Right cardiac atrium (tissue), 5 donors: Measurements from ENCODE around the gene PDC. TPM values are rescaled to one million over a fixed set of nuclear protein-coding genes. Genes with fewer than 3 reads are reported as not detected.
"Not testable (repeated sequence)": the region's sequence is repeated elsewhere in the genome, so short reads cannot be mapped to it uniquely, and the experiment has no call there.

Source experiments
- ATAC-seq, 2 donors: fragments of 200-7000 bp; cut with Tn5 transposase; one replicate each; pipeline versions ENCODE4 v1.8.0 to v1.9.1; 2020; ENCODE audit warnings: moderate library complexity in 2 of 2, mild to moderate bottlenecking in 1 of 2
- DNase-seq, 3 donors: peaks; one replicate each; pipeline ENCODE4 v3.0.0-alpha.2; 2020
- H3K27ac ChIP-seq: one replicate; pipeline ENCODE4 v1.5.1; 2013; ENCODE audit warnings: mild to moderate bottlenecking, low read length, control low read depth, moderate library complexity
- H3K27me3 ChIP-seq: one replicate; pipeline ENCODE4 v1.6.1; 2013; ENCODE audit not compliant: control insufficient read depth, insufficient read depth
- H3K4me1 ChIP-seq: one replicate; pipeline ENCODE4 v1.6.1; 2013; ENCODE audit warnings: low read length; ENCODE audit not compliant: control insufficient read depth, insufficient read depth
- H3K4me3 ChIP-seq: one replicate; pipeline ENCODE4 v1.5.1; 2013; ENCODE audit warnings: low read length, control low read depth
- H3K9me3 ChIP-seq: one replicate; pipeline ENCODE4 v1.6.1; 2013; ENCODE audit warnings: low read length; ENCODE audit not compliant: control insufficient read depth
- WGBS: extraction: QIAGEN DNeasy Blood & Tissue Kit; methylation state at CpG from one replicate; pipeline ENCODE4 v1.1.7; 2013; 5-methylcytosine and 5-hydroxymethylcytosine counted together
- intact Hi-C, 4 donors: fragments of 100-400 bp; cut with DNase I; formaldehyde crosslinking; loops; one replicate each; pipeline versions ENCODE4 v1.11.0 to v1.14.0; 2022 to 2023
- polyA plus RNA-seq: library from polyadenylated mRNA; stranded (reverse); fragments of 200-250 nt; gene quantifications from one replicate; pipeline ENCODE4 v1.2.3, GENCODE V29; 2013
- total RNA-seq, 4 donors: library from RNA; stranded (reverse); fragmentation: NEBNext Ultra II Directional; extraction: Animal tissue kit (Norgen Biotek cat#: 25700); gene quantifications; one replicate each; pipeline ENCODE4 v1.2.1, GENCODE V29; 2021
- donor health status: healthy with polysubstance abuse.
- donor health status: DM: no; HTN: yes; CAD: no.
- donor health status: DM: no; HTN: no; CAD: no.
- donor health status: DM: no; HTN: yes; CAD: no; lungs with severe emphysema.
- donor health status: DM: yes; HTN: yes; CAD: no.

Gene PDC
- total and polyA plus RNA-seq, 5 donors = not detected

GRCh38 chr1:186429017-186429416 lies 31.9 kb downstream of the PDC start:
- 94% methylated on average over 3 of the region's 3 CpGs for WGBS
- DNase-seq (no peak), ATAC-seq (no peak)
- H3K27me3 ChIP-seq = no peaks in the 10 kb centered on the region
- H3K27ac ChIP-seq = no peak overlapping the region
- H3K4me1 ChIP-seq = peaks cover 2% of the 10 kb centered on the region
- H3K9me3 ChIP-seq = no peaks in the 10 kb centered on the region
- H3K4me3 ChIP-seq = no peak overlapping the region
- intact Hi-C loops = no loop called here

DNA sequence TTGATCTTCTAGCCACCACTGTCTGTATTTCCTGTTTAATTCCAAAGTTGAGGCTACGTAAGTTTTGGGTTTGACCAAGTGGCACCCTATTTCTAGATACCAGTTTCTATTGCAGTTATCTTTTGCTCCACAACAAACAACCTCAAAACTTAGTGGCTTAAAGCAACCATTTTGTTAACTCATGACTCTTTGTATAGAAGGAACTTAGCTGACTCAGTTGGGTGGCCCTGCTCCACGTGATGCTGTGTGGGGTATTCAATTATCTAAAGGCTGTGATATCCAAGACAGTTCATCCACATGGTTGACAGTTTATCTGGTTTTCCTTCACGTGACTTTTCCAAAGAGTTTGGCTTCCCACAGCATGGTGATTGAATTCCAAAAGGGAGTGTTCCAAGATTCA lies 34.8 kb downstream of the PDC start:
- Histone ChIP-seq H3K27me3 (no peaks in the 10 kb centered on the region), H3K4me3 (no peak overlapping the region), H3K27ac (no peak overlapping the region), H3K4me1 (peaks cover 2% of the 10 kb centered on the region), H3K9me3 (no peaks in the 10 kb centered on the region)
- 72% methylated on average over 3 of the region's 3 CpGs for WGBS
- ATAC-seq (no peak), DNase-seq (no peak)
- intact Hi-C loops = no loop called here

GRCh38 chr1:186424539-186424938 lies 36.4 kb downstream of the PDC start:
- Histone ChIP-seq H3K4me3 (no peak overlapping the region), H3K9me3 (no peaks in the 10 kb centered on the region), H3K4me1 (peaks cover 2% of the 10 kb centered on the region), H3K27ac (peak overlapping the region; percentile 74), H3K27me3 (no peaks in the 10 kb centered on the region)
- DNase-seq = peak; percentile 26 to 62 (median 55)
- peak; percentile 81 to 84 for ATAC-seq
- intact Hi-C loops = no loop called here
- 24% methylated on average over 2 of the region's 2 CpGs for WGBS

DNA sequence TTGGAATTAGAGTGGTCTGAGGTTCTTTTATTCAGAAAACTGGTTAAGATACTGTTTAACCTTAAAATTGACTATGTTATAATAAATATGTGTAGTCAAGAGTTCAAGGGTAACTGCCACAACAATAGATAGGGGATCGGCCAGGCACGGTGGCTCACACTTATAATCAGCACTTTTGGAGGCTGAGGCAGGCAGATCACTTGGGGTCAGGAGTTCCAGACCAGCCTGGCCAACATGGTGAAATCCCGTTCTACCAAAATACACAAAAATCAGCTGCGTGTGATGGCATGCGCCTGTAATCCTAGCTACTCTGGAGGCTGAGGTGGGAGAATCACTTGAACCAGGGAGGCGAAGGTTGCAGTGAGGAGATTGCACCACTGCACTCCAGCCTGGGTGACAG lies 39.5 kb downstream of the PDC start:
- DNase-seq = no peak
- H3K4me3 ChIP-seq = no peak overlapping the region
- intact Hi-C loops = no loop called here
- no peaks in the 10 kb centered on the region for H3K9me3 ChIP-seq
- no peak overlapping the region for H3K27ac ChIP-seq
- 91% methylated on average over 6 of the region's 6 CpGs for WGBS
- no peaks in the 10 kb centered on the region for H3K27me3 ChIP-seq
- no peak for ATAC-seq
- H3K4me1 ChIP-seq = no peaks in the 10 kb centered on the region

GRCh38 chr1:186420923-186421322 lies 40.0 kb downstream of the PDC start:
- 71% methylated on average over 1 of the region's 1 CpG for WGBS
- DNase-seq (no peak), ATAC-seq (no peak)
- no peaks in the 10 kb centered on the region for H3K27me3 ChIP-seq
- no peak overlapping the region for H3K4me3 ChIP-seq
- intact Hi-C loops = no loop called here
- no peaks in the 10 kb centered on the region for H3K4me1 ChIP-seq
- no peak overlapping the region for H3K27ac ChIP-seq
- no peaks in the 10 kb centered on the region for H3K9me3 ChIP-seq

DNA sequence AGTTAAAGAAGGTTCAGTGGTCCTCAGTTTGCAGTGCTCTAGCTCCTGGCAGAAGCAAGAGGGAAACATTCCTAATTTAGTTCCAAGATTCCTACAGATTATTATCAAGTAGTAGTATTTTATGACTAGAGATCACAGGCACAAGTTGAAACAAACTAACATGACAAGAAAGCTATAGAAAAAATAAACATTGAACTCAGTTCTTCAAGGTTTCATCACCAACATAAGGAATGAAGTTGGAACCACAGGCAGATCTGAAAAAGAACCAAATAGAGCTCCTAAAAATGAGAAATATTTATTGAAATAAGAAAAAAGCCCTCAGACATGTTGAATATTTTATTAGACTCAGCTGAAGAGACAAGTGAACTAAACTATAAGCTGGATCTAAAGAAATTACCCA lies 40.6 kb downstream of the PDC start:
- intact Hi-C loops = no loop called here
- DNase-seq = no peak
- H3K4me1 ChIP-seq = no peaks in the 10 kb centered on the region
- H3K27me3 ChIP-seq = no peaks in the 10 kb centered on the region
- no peaks in the 10 kb centered on the region for H3K9me3 ChIP-seq
- H3K4me3 ChIP-seq = no peak overlapping the region
- no peak for ATAC-seq
- H3K27ac ChIP-seq = no peak overlapping the region

GRCh38 chr1:186418503-186418902 lies 42.4 kb downstream of the PDC start:
- no peaks in the 10 kb centered on the region for H3K9me3 ChIP-seq
- no peak overlapping the region for H3K4me3 ChIP-seq
- no peaks in the 10 kb centered on the region for H3K4me1 ChIP-seq
- no peak overlapping the region for H3K27ac ChIP-seq
- no peaks in the 10 kb centered on the region for H3K27me3 ChIP-seq
- WGBS = 81% methylated on average over 4 of the region's 4 CpGs
- intact Hi-C loops = no loop called here
- no peak for DNase-seq
- ATAC-seq = no peak

DNA sequence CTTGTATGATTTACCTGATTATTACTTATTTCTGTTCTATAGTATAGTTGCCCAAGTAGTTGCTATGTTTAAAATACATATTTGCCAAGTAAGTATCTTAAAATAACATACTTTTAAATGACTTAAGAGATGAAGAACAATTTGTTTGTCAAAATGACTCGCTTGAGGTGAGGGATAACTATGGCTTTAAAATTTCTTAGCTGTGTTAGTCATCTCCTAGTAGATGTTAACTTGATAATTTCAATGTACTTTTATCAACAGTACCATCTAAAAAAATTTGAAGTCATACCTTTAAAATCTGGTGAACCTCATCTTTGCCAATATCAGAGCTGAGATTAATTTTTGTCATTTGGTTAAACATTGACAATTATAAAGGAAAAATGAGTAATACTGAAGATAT lies 47.6 kb downstream of the PDC start:
- Histone ChIP-seq H3K27ac (no peak overlapping the region), H3K4me3 (no peak overlapping the region), H3K27me3 (no peaks in the 10 kb centered on the region), H3K9me3 (no peaks in the 10 kb centered on the region), H3K4me1 (no peaks in the 10 kb centered on the region)
- no peak for DNase-seq
- ATAC-seq = no peak
- 93% methylated on average over 1 of the region's 1 CpG for whole genome bisulfite sequencing
- intact Hi-C loops = no loop called here

DNA sequence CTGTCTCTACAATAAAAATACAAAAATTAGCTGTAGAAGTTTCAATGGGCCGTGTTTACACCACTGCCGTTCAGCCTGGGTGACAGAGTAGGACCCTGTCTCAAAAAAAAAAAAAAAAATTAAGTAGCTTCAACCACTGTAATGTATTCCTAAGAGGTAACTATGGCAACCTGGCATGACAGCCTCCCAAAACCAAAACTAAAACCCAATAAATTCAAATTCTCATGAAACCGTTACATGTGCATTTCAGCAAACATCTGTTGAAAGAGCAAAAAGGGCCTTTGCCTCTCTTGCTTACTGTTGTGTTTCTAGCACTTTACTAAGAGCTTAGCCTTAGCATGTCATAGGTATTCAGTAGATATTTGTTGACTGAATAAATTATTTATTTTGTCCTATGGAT lies 51.8 kb downstream of the PDC start:
- Histone ChIP-seq H3K9me3 (no peaks in the 10 kb centered on the region), H3K4me1 (no peaks in the 10 kb centered on the region), H3K27ac (no peak overlapping the region), H3K4me3 (no peak overlapping the region), H3K27me3 (no peaks in the 10 kb centered on the region)
- ATAC-seq = no peak
- 80% methylated on average over 3 of the region's 3 CpGs for WGBS
- intact Hi-C loops = loop anchor here in 3 of 4 donors (10.0 kb wide), 2 partner anchors 66 to 576 kb away; no protein-coding TSS in a partner anchor
- no peak for DNase-seq

- 30% methylated on average over 5 of the region's 5 CpGs for WGBS
- DNase-seq = no peak
- H3K9me3 ChIP-seq = no peaks in the 10 kb centered on the region
- intact Hi-C loops = loop anchor here in 3 of 4 donors (10.0 kb wide), 2 partner anchors 70 to 580 kb away; no protein-coding TSS in a partner anchor
- H3K4me1 ChIP-seq = no peaks in the 10 kb centered on the region
- H3K27ac ChIP-seq = no peak overlapping the region
- no peaks in the 10 kb centered on the region for H3K27me3 ChIP-seq
- ATAC-seq = peak; percentile 51 to 64
- H3K4me3 ChIP-seq = no peak overlapping the region
These were observed 56.4 kb downstream of the PDC start for GRCh38 chr1:186404454-186405051.

- Histone ChIP-seq H3K4me3 (no peak overlapping the region), H3K4me1 (no peaks in the 10 kb centered on the region), H3K27ac (no peak overlapping the region), H3K9me3 (no peaks in the 10 kb centered on the region), H3K27me3 (no peaks in the 10 kb centered on the region)
- intact Hi-C loops = loop anchor here in 3 of 4 donors (10.0 kb wide), 2 partner anchors 71 to 581 kb away; no protein-coding TSS in a partner anchor
- ATAC-seq = no peak
- no peak for DNase-seq
These were observed 57.3 kb downstream of the PDC start for GRCh38 chr1:186403632-186404031.

GRCh38 chr1:186401446-186401845 lies 59.5 kb downstream of the PDC start:
- not testable (repeated sequence) for H3K4me1 ChIP-seq, DNase-seq, H3K27ac ChIP-seq, H3K4me3 ChIP-seq, H3K9me3 ChIP-seq, H3K27me3 ChIP-seq, ATAC-seq
- intact Hi-C loops = loop anchor here in 3 of 4 donors (10.0 kb wide), 2 partner anchors 73 to 583 kb away; no protein-coding TSS in a partner anchor
- 84% methylated on average over 2 of the region's 2 CpGs for WGBS
